NCI-H748 treated with DMSO at 0.1 percent for 48 hours (cell line): ENCODE results near the gene ROR2.
"Not testable (repeated sequence)": the region's sequence is repeated elsewhere in the genome, so short reads cannot be mapped to it uniquely, and the experiment has no call there.

Source experiments
- DNase-seq: peaks from one replicate; lab custom pipeline; 2025; lab: John Stamatoyannopoulos, UW

The ROR2 gene

DNA sequence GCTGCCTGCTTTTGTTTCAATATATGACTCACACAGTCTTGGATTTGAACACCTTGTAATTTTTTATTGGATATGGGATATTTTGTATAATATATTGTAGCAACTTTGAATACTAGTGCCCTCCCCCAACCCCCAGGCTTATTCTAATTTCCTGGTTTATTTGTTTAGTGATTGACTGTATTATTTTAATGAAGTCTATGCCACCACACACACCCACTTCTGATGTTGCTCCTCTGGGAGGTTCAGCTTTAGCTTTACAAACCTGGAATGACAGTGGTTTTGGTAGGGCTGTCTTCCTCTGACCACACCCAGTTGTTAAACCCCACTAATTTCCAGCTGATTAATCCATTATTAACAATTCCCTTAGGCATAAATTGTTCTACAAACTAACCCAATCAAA lies 320.3 kb downstream of the ROR2 start:
- DNase-seq = no peak

DNA sequence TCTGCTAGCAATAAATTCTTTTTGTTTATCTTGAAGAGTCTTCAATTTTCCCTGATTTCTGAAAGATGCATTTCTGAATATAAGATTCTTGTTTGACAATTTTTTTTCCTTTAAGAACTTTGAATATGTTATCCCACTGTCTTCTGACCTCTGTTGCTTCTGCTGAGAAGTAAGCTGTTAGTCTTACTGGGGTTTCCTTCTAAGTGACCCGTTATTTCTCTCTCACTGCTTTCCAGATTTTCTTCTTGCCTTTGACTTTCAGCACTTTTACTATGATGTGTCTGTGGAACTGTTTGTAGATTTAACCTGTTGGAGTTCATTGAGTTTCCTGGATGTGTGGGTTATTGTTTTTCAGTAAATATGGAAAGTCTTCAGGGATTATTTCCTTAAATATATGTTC lies 321.1 kb downstream of the ROR2 start:
- DNase-seq = no peak

GRCh38 chr9:91625331-91625730 lies 324.7 kb downstream of the ROR2 start:
- DNase-seq = no peak

- DNase-seq = no peak
These were observed 327.0 kb downstream of the ROR2 start for GRCh38 chr9:91623004-91623403.

- DNase-seq = not testable (repeated sequence)
These were observed 327.9 kb downstream of the ROR2 start for GRCh38 chr9:91622121-91622520.

DNA sequence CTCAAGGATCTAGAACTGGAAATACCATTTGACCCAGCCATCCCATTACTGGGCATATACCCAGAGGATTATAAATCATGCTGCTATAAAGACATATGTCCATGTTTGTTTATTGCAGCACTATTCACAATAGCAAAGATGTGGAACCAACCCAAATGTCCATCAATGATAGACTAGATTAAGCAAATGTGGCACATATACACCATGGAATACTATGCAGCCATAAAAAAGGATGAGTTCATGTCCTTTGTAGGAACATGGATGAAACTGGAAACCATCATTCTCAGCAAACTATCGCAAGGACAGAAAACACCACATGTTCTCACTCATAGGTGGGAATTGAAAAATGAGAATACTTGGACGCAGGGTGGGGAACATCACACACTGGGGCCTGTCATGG lies 336.0 kb downstream of the ROR2 start:
- not testable (repeated sequence) for DNase-seq

GRCh38 chr9:91611582-91611981 lies 338.4 kb downstream of the ROR2 start:
- DNase-seq = no peak

DNA sequence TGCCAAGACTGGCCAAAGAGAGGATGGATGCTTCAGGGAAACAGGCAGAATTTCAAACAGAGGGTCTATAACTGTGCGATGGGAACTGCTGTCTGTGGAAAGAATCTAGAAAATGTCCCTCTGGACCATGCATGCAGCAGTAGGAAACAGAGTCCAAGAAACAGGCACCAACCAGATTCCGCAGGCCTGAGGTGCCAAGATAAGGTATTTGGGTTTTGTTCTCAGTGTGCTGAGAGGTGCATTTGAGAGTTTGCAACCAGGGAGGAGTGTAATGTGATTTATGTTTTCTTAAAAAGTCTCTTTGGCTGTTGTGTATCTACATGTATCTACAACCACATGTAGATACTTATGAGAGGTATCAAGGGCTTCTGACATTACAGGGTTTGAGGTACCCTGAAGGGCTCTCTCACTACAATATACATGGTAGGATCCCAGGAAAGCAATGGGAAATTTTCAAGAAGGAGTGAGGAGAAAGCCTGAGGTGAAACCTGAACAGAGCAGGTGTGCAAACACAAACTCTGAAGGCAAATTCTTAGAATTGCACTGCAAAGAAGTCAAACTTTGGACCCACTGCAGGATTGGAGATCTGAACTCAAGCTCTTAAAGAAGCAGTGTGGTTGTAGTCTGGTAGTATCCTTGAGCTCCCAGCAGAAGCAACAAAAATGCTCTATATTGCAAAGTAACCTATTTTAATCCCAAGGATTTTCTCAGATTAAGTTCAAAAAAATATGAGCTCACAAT lies 343.6 kb downstream of the ROR2 start:
- DNase-seq = no peak

GRCh38 chr9:91604451-91605179 lies 345.4 kb downstream of the ROR2 start:
- DNase-seq = no peak

DNA sequence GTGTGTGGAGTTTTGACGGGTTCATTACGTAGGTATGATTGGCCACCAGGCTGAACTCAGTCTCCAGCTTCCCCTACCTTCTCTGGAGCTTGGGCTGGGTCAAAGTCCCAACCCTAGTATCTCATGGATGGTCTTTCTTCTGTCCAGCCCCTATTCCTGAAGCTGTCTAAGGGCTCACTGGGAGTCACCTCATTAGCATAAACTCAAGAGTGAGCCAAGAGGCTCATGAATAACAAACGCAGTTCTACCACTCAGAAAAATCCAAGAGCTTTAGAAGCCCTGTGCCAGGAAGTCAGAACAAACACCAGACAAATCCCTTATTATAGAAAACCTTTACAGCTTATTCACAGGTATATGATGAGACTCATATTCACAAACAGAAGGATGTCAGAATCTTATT lies 346.1 kb downstream of the ROR2 start:
- DNase-seq = no peak

GRCh38 chr9:91599564-91599963 lies 350.5 kb downstream of the ROR2 start:
- DNase-seq = no peak

DNA sequence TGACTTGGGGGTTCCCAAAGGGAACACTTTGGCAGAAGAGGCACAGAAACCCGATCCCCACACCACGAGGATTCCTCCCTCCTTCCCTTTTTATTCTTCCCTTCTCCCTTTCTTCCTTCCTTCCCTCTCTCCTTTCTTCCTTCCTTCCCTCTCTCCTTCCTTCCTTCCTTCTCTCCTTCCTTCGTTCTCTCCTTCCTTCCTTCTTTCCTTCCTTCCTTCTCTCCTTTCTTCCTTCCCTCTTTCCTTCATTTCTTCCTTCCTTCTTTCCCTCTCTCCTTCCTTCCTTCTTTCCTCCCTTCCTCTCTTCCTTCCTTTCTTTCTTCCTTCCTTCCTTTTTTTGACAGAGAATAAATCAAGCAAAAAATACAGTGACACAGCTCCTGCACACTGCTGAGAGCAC lies 358.4 kb downstream of the ROR2 start:
- DNase-seq = no peak

DNA sequence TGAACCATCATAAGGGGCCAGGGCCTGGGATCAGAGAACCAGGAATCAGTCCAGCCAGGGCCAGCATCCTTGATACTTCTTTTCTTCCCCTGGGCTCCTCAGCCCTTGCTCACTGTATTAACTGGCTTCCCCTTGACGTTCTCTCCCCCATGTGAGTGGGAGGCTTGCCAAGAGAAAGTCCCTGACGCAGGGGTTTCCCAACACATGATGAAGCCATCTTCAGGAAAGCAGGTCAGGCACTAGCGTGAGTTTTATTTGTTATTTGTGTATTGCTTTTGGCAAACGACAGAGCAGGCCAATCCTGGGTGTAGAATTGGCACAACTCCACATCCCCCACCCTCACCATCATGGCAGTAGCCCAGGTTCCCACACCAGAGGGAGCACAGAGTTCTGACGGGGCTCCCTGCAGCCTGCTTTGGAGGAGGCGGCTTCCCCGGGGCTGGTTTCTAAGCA lies 360.9 kb downstream of the ROR2 start:
- no peak for DNase-seq

DNA sequence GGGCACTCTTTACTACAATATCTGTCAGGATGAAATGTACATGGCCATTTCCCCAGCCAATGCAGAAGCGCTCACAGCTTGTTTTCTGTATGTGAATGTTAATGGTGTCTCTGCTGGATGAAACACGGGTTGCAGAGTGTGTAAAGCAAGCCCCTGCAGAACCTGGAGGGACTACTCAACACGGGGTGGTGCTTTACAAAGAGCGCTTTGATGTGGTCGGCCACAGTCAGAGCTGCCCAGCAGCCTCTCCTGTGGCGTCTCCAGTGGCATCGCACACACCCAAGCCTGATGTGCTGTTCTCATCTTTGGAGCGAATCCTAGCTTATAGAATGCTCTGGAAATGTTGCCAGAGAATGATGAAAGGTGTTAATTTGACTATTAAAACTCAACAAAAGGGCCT lies 363.7 kb downstream of the ROR2 start:
- no peak for DNase-seq

DNA sequence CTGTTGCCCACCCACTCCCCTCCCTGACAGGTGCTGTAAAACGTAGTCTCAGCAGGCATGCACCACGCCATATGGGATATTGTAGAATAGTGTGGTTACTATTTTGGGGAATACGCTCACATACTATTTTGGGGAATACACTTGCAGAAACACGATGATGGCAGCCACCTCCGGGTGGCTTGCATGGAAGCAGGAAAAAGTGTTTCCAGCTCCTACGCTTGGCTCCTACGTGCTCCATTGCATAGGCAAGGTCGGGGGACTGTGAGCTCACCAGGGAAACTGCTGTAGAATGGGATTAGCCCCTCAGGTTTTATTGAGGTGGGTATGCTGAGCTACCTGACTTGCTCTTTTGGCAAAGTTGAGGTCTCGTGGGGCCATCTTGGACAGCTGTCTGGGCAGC lies 366.1 kb downstream of the ROR2 start:
- no peak for DNase-seq

DNA sequence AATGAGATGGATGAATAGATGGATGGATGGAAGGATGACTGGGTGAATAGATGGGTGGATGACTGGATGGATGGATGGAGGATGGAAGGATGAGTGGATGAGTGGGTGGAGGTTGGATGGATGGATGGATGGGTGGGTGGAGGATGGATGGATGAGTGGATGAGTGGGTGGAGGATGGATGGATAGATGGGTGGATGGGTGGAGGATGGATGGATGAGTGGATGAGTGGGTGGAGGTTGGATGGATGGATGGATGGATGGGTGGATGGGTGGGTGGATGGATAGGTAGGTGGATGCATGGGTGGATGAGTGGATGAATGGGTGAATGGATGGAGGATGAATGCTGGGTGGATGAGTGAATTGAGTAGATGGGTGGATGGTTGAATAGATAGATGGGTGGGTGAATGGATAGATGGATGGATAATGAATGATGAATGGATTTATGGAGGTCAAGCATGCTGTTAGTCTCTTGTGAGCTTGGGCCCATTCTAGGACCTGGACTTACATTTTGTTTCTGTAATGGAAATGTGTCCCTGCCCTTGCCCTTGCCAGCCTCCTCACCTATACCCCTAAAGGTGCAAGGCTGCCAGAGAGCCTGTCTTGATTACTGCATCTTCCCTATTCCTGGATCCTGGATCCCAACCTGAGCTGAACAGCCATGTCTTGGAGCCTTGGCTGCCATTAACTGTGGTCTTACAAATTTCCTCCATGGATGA lies 366.7 kb downstream of the ROR2 start:
- no peak for DNase-seq

GRCh38 chr9:91582181-91582580 lies 367.8 kb downstream of the ROR2 start:
- DNase-seq = no peak

DNA sequence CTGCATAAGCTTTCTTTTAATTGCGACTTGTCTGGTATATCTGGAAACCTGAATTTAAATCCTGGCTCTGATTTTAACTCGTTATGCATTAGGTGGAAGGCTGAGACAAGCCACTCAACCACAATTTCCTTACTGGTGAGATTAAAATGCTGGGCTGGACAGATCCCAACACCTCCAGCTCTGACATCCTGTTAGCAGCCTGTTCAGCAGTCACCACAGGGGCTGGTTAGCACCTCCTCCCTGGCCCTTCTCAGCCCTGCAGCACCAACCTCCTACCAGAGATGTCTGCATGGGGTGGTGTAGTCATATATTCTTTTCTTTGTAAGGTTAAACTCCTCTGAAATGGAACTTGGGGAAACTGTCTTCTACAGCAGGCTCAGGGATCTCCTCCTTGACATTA lies 369.9 kb downstream of the ROR2 start:
- no peak for DNase-seq

GRCh38 chr9:91578911-91579310 lies 371.1 kb downstream of the ROR2 start:
- no peak for DNase-seq

DNA sequence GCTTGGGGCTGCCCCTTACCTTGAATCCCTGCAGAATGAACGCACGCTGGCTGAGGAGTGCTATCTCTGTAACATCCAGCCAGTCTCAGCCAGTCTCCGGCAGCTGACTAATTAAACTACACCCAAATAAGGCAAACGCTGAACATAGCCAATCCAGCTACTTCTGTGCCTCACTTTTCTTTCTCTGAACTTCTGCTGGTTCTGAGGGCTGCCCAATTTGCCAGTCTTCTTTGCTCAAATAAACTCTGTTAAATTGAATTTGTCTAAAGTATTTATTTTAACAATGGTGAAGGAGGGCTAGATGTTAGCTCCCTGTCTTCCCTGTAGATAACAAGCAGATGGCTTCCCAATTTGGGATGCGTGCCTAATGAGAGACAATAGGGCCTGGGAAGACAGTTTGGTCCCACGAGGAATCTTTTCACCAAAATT lies 372.4 kb downstream of the ROR2 start:
- no peak for DNase-seq

GRCh38 chr9:91572811-91573210 lies 377.2 kb downstream of the ROR2 start:
- DNase-seq = no peak

GRCh38 chr9:91572044-91572443 lies 378.0 kb downstream of the ROR2 start:
- DNase-seq = no peak

GRCh38 chr9:91571036-91571435 lies 379.0 kb downstream of the ROR2 start:
- no peak for DNase-seq
